Measurements from ENCODE around the gene ATG16L2. TPM values are rescaled to one million over a fixed set of nuclear protein-coding genes. Genes with fewer than 3 reads are reported as not detected.

Gene ATG16L2
- total and polyA plus RNA-seq, 9 of the 15 experiments (the other 6 are each of a cell fraction or from before 2014, with no cell fraction given): 0.18 to 11.2 (median 6.2) TPM

- TF ChIP-seq ZNF395 (CRISPR knock-in tag; IDR thresholded peaks at IDR 0.05): no peak
- no peak for TF ChIP-seq THRAP3 (IDR thresholded peaks at IDR 0.05; ENCODE audit: borderline replicate concordance)
- peak; percentile 75 for TF ChIP-seq CHD1 (IDR thresholded peaks at IDR 0.05; ENCODE audit: low read length)
- TF ChIP-seq CREM (IDR thresholded peaks at IDR 0.05; ENCODE audit: low read depth): peak; percentile 32; the same call in 1 of the 2 replicates
- 0 out of 4 replicates have a peak, but pooled peaks of 1 of the 2 experiments have one; percentile 9 for TF ChIP-seq MAZ (CRISPR knock-in tag; conservative IDR thresholded peaks at IDR 0.05 in 1 of 2, IDR thresholded peaks at IDR 0.05 in 1 of 2)
- TF ChIP-seq ATF6 (CRISPR knock-in tag; IDR thresholded peaks at IDR 0.05): no peak
- 0 out of 2 replicates have a peak, but pooled peaks have one; percentile 39 for TF ChIP-seq ZBTB1 (CRISPR knock-in tag; IDR thresholded peaks at IDR 0.05; ENCODE audit: borderline replicate concordance, low read depth)
- no peak for TF ChIP-seq BRCA1 (IDR thresholded peaks at IDR 0.05)
- TF ChIP-seq BRCA1 (CRISPR knock-in tag; IDR thresholded peaks at IDR 0.05): 0 out of 2 replicates have a peak, but pooled peaks have one; percentile 76
- TF ChIP-seq SMARCA4 (IDR thresholded peaks at IDR 0.05): 0 out of 2 replicates have a peak, but pooled peaks have one; percentile 14
- peak; percentile 83; the same call in 1 of the 2 replicates for TF ChIP-seq CBFB (CRISPR knock-in tag; IDR thresholded peaks at IDR 0.05)
- TF ChIP-seq UBTF (IDR thresholded peaks at IDR 0.05; ENCODE audit: borderline replicate concordance in 1 of 2, low read depth in 2 of 2, low read length in 2 of 2): 0 out of 4 replicates have a peak, but pooled peaks of 1 of the 2 experiments have one; percentile 46
- TF ChIP-seq SMC3 (conservative IDR thresholded peaks at IDR 0.05; ENCODE audit: insufficient read depth, low read depth, low read length): peak; percentile 30; the same call in 1 of the 2 replicates
- TF ChIP-seq TGIF2 (CRISPR knock-in tag; IDR thresholded peaks at IDR 0.05): no peak
- TF ChIP-seq FOXK2 (conservative IDR thresholded peaks at IDR 0.05 in 1 of 2, IDR thresholded peaks at IDR 0.05 in 1 of 2; ENCODE audit: low read depth in 2 of 2): 0 out of 4 replicates have a peak, but pooled peaks of 1 of the 2 experiments have one; percentile 30
- peak; percentile 28 to 52 for TF ChIP-seq RAD21 (CRISPR knock-in tag; conservative IDR thresholded peaks at IDR 0.05 in 1 of 2, IDR thresholded peaks at IDR 0.05 in 1 of 2)
- TF ChIP-seq CBX1 (IDR thresholded peaks at IDR 0.05; ENCODE audit: low read depth): 0 out of 2 replicates have a peak, but pooled peaks have one; percentile 32
- TF ChIP-seq ZNF830 (CRISPR knock-in tag; IDR thresholded peaks at IDR 0.05): no peak
- TF ChIP-seq XRCC4 (IDR thresholded peaks at IDR 0.05; ENCODE audit: extremely low read depth, insufficient read depth, insufficient read length): no peak
- TF ChIP-seq TFAP4 (CRISPR knock-in tag; IDR thresholded peaks at IDR 0.05; ENCODE audit: borderline replicate concordance): peak; percentile 46; the same call in 1 of the 2 replicates
Measured at GRCh38 chr11:72812967-72813739, 1.1 kb upstream of the ATG16L2 start (continued).

Measured in K562 (cell line).